Mesodermal cell (in vitro differentiated cells): ENCODE measurements around the gene COL11A1. TPM values are rescaled to one million over a fixed set of nuclear protein-coding genes. Genes with fewer than 3 reads are reported as not detected.
A peak's percentile ranks its signal among the peaks of the same experiment; 100 is the strongest.
"Not testable (repeated sequence)": the region's sequence is repeated elsewhere in the genome, so short reads cannot be mapped to it uniquely, and the experiment has no call there.

ENCODE experiments used
- H3K27ac ChIP-seq: 2 replicates; pipeline ENCODE4 v1.7.0; 2013; ENCODE audit warnings: mild to moderate bottlenecking, low read depth, low read length, moderate library complexity; ENCODE audit not compliant: severe bottlenecking
- H3K36me3 ChIP-seq: 2 replicates; pipeline ENCODE4 v1.7.1; 2013; ENCODE audit warnings: mild to moderate bottlenecking, low read length, moderate library complexity; ENCODE audit not compliant: control insufficient read depth, insufficient read depth
- H3K4me1 ChIP-seq: one replicate; pipeline ENCODE4 v1.7.1; 2013; ENCODE audit warnings: mild to moderate bottlenecking, low read length; ENCODE audit not compliant: insufficient read depth, control insufficient read depth, poor library complexity, severe bottlenecking
- H3K4me3 ChIP-seq: 2 replicates; pipeline ENCODE4 v1.7.0; 2013; ENCODE audit warnings: low read length, control low read depth, mild to moderate bottlenecking; ENCODE audit not compliant: insufficient read depth, poor library complexity, severe bottlenecking; ENCODE audit errors: extremely low read depth
- H3K9me3 ChIP-seq: 2 replicates; pipeline ENCODE4 v1.7.1; 2013; ENCODE audit warnings: mild to moderate bottlenecking, low read length, moderate library complexity; ENCODE audit not compliant: control insufficient read depth
- WGBS, 2 experiments: methylation state at CpG; one replicate each; pipeline ENCODE4 v1.1.5; 2013; ENCODE audit warnings: missing lambda C conversion rate in 2 of 2; ENCODE audit not compliant: insufficient coverage in 2 of 2; 5-methylcytosine and 5-hydroxymethylcytosine counted together
- polyA plus RNA-seq, 2 experiments: library from polyadenylated mRNA; stranded (reverse); fragments of 50-300 nt; gene quantifications; one replicate each; pipeline ENCODE4 v1.2.3, GENCODE V29; 2013

The COL11A1 gene
- 276 TPM for polyA plus RNA-seq (2013, experiment 1 of 2)
- 257 TPM for polyA plus RNA-seq (2013, experiment 2 of 2)

- Histone ChIP-seq H3K4me1 (peaks cover 20% of the 10 kb centered on the region), H3K36me3 (no peaks in the 10 kb centered on the region), H3K4me3 (peak within 1 kb of the TSS; percentile 73), H3K9me3 (no peaks in the 10 kb centered on the region), H3K27ac (peak within 1 kb of the TSS; percentile 81)
- 1% methylated on average over 18 to 22 of the region's 34 CpGs for WGBS, 2 experiments
These were observed at the start of gene COL11A1 for GRCh38 chr1:103108376-103109150. Gene COL11A1, minus strand, starts transcription at chr1:103108522. Its CDS starts 344 bp downstream, at chr1:103108178.

- Histone ChIP-seq H3K9me3 (no peaks in the 10 kb centered on the region), H3K36me3 (no peaks in the 10 kb centered on the region), H3K27ac (no peak overlapping the region), H3K4me3 (no peak overlapping the region), H3K4me1 (no peaks in the 10 kb centered on the region)
- WGBS, 2 experiments: 56 to 80% methylated on average over 1 of the region's 4 CpGs
These were observed 48.6 kb upstream of the COL11A1 start for GRCh38 chr1:103156966-103157365.

GRCh38 chr1:103146166-103146565, 37.8 kb upstream of the COL11A1 start:
- Histone ChIP-seq H3K36me3 (no peaks in the 10 kb centered on the region), H3K4me1 (no peaks in the 10 kb centered on the region), H3K4me3 (no peak overlapping the region), H3K27ac (no peak overlapping the region), H3K9me3 (no peaks in the 10 kb centered on the region)

GRCh38 chr1:103145449-103145848, 37.1 kb upstream of the COL11A1 start:
- Histone ChIP-seq H3K4me3 (no peak overlapping the region), H3K36me3 (no peaks in the 10 kb centered on the region), H3K9me3 (no peaks in the 10 kb centered on the region), H3K4me1 (no peaks in the 10 kb centered on the region), H3K27ac (no peak overlapping the region)
- no CpG with 5 or more reads among the region's 1 CpG for WGBS, 2 experiments

GRCh38 chr1:103144681-103145080, 36.4 kb upstream of the COL11A1 start:
- Histone ChIP-seq H3K27ac (no peak overlapping the region), H3K4me3 (no peak overlapping the region), H3K36me3 (no peaks in the 10 kb centered on the region), H3K4me1 (no peaks in the 10 kb centered on the region), H3K9me3 (no peaks in the 10 kb centered on the region)
- WGBS, 2 experiments: no CpG with 5 or more reads among the region's 2 CpGs

GRCh38 chr1:103142461-103142860, 34.1 kb upstream of the COL11A1 start:
- Histone ChIP-seq H3K4me3 (no peak overlapping the region), H3K4me1 (no peaks in the 10 kb centered on the region), H3K27ac (no peak overlapping the region), H3K9me3 (no peaks in the 10 kb centered on the region), H3K36me3 (no peaks in the 10 kb centered on the region)
- WGBS, 2 experiments: 79 to 83% methylated on average over 1 to 2 of the region's 2 CpGs

GRCh38 chr1:103129796-103130195, 21.5 kb upstream of the COL11A1 start:
- Histone ChIP-seq H3K9me3 (no peaks in the 10 kb centered on the region), H3K27ac (no peak overlapping the region), H3K36me3 (no peaks in the 10 kb centered on the region), H3K4me3 (no peak overlapping the region), H3K4me1 (peaks cover 12% of the 10 kb centered on the region)
- WGBS, 2 experiments: 100% methylated on average over 1 of the region's 1 CpG

GRCh38 chr1:103129255-103129654, 20.9 kb upstream of the COL11A1 start:
- Histone ChIP-seq H3K9me3 (no peaks in the 10 kb centered on the region), H3K4me1 (peaks cover 12% of the 10 kb centered on the region), H3K27ac (no peak overlapping the region), H3K4me3 (no peak overlapping the region), H3K36me3 (no peaks in the 10 kb centered on the region)
- WGBS, 2 experiments: no CpG with 5 or more reads among the region's 1 CpG

- no CpG with 5 or more reads among the region's 2 CpGs for WGBS, 2 experiments
These were observed 19.9 kb upstream of the COL11A1 start for GRCh38 chr1:103128256-103128655.

GRCh38 chr1:103125219-103125618, 16.9 kb upstream of the COL11A1 start:
- H3K27ac ChIP-seq: no peak overlapping the region
- H3K4me3 ChIP-seq: no peak overlapping the region
- H3K36me3 ChIP-seq: no peaks in the 10 kb centered on the region
- WGBS, 2 experiments: 86% methylated on average over 1 of the region's 2 CpGs; no CpG with 5 or more reads in 1 of the 2 experiments
- peaks cover 12% of the 10 kb centered on the region for H3K4me1 ChIP-seq
- no peaks in the 10 kb centered on the region for H3K9me3 ChIP-seq

More at GRCh38 chr1:103128256-103128655, 19.9 kb upstream of the COL11A1 start:
- H3K9me3 ChIP-seq, H3K4me3 ChIP-seq, H3K36me3 ChIP-seq, H3K27ac ChIP-seq: not testable (repeated sequence)
- peaks cover 12% of the 10 kb centered on the region for H3K4me1 ChIP-seq

GRCh38 chr1:103122983-103123720, 14.8 kb upstream of the COL11A1 start:
- no peaks in the 10 kb centered on the region for H3K4me1 ChIP-seq
- no peak overlapping the region for H3K27ac ChIP-seq
- H3K9me3 ChIP-seq: no peaks in the 10 kb centered on the region
- no peaks in the 10 kb centered on the region for H3K36me3 ChIP-seq
- whole genome bisulfite sequencing, 2 experiments: 100% methylated on average over 1 of the region's 2 CpGs
- no peak overlapping the region for H3K4me3 ChIP-seq
